Activated B cell treated with CpG ODN at 0.5 μM for 24 hours (primary cell): ENCODE results near the gene ZNF814. TPM values are rescaled to one million over a fixed set of nuclear protein-coding genes. Genes with fewer than 3 reads are reported as not detected.
"Not testable (repeated sequence)": the region's sequence is repeated elsewhere in the genome, so short reads cannot be mapped to it uniquely, and the experiment has no call there.

Experiments used
- ATAC-seq: fragments of 200-7000 bp; cut with Tn5 transposase; one replicate; pipeline ENCODE4 v1.10.0; 2021; ENCODE audit warnings: low read depth, mild to moderate bottlenecking, moderate library complexity
- CTCF ChIA-PET: fragments of 350-600 bp; sonication (Branson Sonifier 250); formaldehyde crosslinking; loops from one replicate; lab custom pipeline; 2021; ENCODE audit warnings: antibody characterized with exemption; lab: Charles Lee
- POLR2A ChIA-PET: fragments of 350-600 bp; sonication (Branson Sonifier 250); formaldehyde crosslinking; loops from one replicate; lab custom pipeline; 2021; ENCODE audit warnings: antibody characterized with exemption; lab: Charles Lee
- DNase-seq: peaks from one replicate; pipeline ENCODE4 v3.0.0; 2022
- H3K27ac Mint-ChIP-seq: one replicate; pipeline ENCODE4 v1.8.0; 2020; ENCODE audit warnings: mixed read lengths
- H3K27me3 Mint-ChIP-seq: one replicate; pipeline ENCODE4 v1.8.0; 2021; ENCODE audit warnings: mixed read lengths
- H3K36me3 Mint-ChIP-seq: one replicate; pipeline ENCODE4 v1.8.0; 2021; ENCODE audit warnings: low read depth, mixed read lengths
- H3K4me1 Mint-ChIP-seq: one replicate; pipeline ENCODE4 v1.8.0; 2021; ENCODE audit warnings: mixed read lengths
- H3K4me3 Mint-ChIP-seq: one replicate; pipeline ENCODE4 v1.8.0; 2020; ENCODE audit warnings: mild to moderate bottlenecking, mixed read lengths
- H3K9me3 Mint-ChIP-seq: one replicate; pipeline ENCODE4 v1.8.0; 2020; ENCODE audit warnings: mixed read lengths
- intact Hi-C: fragments of 100-400 bp; cut with micrococcal nuclease; formaldehyde crosslinking; loops from one replicate; pipeline ENCODE4 v1.15.1; 2024
- total RNA-seq: library from RNA; stranded (reverse); gene quantifications from 2 replicates; pipeline ENCODE4 v1.2.3, GENCODE V29; 2022
- TF ChIP-seq, protein P1 (sequence below): fragments of 200-600 bp; IDR thresholded peaks from one replicate; pipeline ENCODE4 v1.8.0; 2022; ENCODE audit warnings: antibody characterized with exemption, mild to moderate bottlenecking

ZNF814 gene
- total RNA-seq, 1 donor from 2014 or later: 84.0 TPM

DNA sequence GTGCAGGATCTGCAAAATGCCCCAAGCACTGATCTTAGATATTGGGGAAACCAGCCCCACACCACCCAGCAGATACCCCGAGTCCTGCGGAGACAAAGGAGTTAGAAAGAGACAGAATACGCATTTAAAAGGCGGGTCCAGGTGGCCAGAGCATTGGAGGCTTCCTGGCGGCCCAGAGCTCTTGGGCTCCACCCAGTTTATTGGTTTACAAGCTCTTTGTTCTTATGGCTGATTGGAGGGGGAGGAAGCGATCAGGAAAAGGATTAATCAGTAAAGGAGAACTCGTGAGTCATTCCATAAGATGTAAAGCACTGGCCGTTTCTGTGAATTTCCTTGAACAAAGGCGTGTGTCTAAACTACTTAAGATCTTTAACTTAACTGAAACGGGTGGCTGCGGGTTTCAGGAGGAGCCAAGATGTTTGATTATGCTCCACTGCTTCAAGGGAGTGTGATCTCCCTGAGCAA is 38.3 kb downstream of the ZNF814 start:
- H3K27ac Mint-ChIP-seq: peak overlapping the region; percentile 93

DNA sequence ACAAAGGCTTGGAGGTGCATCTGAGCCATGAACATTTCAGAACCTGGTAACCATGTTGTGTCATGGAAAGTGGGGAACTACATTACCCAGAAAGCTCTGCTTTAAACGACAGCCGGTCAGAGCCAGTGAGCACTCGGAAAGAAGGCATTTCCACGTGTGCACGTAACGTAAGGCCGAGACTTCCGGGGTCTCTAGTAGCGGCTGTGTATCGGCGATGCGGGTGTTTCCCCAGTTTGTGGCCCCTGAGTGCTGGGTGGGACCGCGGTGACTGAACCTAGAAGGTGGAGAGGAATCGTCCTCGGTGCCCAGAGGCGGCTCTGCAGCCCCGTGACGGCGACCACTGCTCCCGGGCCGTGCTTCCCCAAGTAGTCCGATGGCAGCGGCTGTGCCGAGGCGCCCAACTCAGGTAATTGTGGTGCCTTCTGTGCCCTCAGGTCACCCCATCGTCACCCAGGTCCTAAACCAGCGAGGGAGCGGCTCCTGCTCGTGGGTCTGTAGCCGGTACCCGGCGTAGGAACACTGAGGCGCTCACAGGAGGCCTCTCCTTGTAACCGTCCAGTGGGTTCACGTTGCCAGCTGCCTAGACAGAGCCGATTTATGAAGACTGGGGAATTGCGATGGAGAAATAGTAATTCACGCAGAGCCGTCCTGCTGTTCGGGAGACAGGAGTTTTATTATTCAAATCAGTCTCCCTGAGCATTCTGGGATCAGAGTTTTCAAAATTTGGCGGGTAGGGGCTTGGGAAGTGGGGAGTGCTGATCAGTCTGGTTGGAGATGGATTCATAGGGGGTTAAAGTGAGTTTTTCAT is 39.0 kb downstream of the ZNF814 start, which contains the start of gene ZNF587:
TSS of gene ZNF587 (plus strand) at position 194 of the 808 bp plus-strand sequence. CDS start at position 374, 180 bp downstream.
- CTCF ChIA-PET, H3K27me3 Mint-ChIP-seq: not testable (repeated sequence)
- peak within 1 kb of the TSS; percentile 95 for H3K4me3 Mint-ChIP-seq

More for the DNA sequence above, 38.3 kb downstream of the ZNF814 start:
- TF ChIP-seq, protein P1, sequence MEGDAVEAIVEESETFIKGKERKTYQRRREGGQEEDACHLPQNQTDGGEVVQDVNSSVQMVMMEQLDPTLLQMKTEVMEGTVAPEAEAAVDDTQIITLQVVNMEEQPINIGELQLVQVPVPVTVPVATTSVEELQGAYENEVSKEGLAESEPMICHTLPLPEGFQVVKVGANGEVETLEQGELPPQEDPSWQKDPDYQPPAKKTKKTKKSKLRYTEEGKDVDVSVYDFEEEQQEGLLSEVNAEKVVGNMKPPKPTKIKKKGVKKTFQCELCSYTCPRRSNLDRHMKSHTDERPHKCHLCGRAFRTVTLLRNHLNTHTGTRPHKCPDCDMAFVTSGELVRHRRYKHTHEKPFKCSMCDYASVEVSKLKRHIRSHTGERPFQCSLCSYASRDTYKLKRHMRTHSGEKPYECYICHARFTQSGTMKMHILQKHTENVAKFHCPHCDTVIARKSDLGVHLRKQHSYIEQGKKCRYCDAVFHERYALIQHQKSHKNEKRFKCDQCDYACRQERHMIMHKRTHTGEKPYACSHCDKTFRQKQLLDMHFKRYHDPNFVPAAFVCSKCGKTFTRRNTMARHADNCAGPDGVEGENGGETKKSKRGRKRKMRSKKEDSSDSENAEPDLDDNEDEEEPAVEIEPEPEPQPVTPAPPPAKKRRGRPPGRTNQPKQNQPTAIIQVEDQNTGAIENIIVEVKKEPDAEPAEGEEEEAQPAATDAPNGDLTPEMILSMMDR: no peak
- CTCF ChIA-PET: no interaction called here
- peaks cover 24% of the 10 kb centered on the region for H3K4me1 Mint-ChIP-seq
- peak overlapping the region; percentile 95 for H3K4me3 Mint-ChIP-seq
- H3K27me3 Mint-ChIP-seq: no peaks in the 10 kb centered on the region
- ATAC-seq (no peak), DNase-seq (no peak)
- intact Hi-C loops: no loop called here
- POLR2A ChIA-PET: interaction anchor here (1.5 to 2.2 kb wide), 3 partner anchors 31 to 123 kb away, joined by 7 to 12 read pairs (median 8); partner anchors contain the start of genes ZNF671 and ZNF776
- H3K36me3 Mint-ChIP-seq: peaks cover 31% of the 10 kb centered on the region
- no peaks in the 10 kb centered on the region for H3K9me3 Mint-ChIP-seq

DNA sequence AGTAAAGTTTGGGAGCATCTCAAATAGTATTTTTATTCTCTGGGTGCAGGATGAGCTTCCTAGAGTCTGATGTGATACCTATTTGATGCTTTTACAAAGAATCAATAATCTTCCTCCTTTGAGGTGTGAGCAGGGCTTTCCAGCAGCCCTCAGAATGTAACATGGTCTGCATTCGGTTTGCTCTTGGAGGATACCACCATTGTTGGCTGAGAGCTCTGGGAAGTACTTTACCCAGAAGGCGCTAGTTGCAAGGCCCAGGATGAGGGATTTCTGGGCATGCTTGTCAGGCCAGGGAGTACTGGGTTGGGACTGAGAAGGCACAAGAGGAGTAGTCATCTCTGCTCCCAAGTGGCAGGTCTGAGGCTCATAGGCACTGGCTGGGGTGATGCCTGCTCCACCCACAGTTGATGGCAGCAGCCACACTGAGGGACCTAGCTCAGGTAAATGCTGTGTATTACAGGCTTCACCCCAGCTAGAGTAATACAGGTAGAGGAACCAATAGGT is 39.6 kb downstream of the ZNF814 start:
- intact Hi-C loops: loop anchor here (1.0 kb wide), 1 partner anchor 306 kb away; no protein-coding TSS in a partner anchor
- H3K36me3 Mint-ChIP-seq: peaks cover 32% of the 10 kb centered on the region
- H3K27me3 Mint-ChIP-seq, H3K9me3 Mint-ChIP-seq, ATAC-seq, CTCF ChIA-PET, DNase-seq: not testable (repeated sequence)
- peak overlapping the region; percentile 95 for H3K4me3 Mint-ChIP-seq
- POLR2A ChIA-PET: interaction anchor here (0.6 to 2.2 kb wide), 7 partner anchors 30 to 460 kb away, joined by 3 to 12 read pairs (median 7); partner anchors contain the start of genes ZNF417, ZNF548, ZNF552 and ZNF606
- peak overlapping the region; percentile 93 for H3K27ac Mint-ChIP-seq
- H3K4me1 Mint-ChIP-seq: peaks cover 24% of the 10 kb centered on the region

More for the DNA sequence above, 39.0 kb downstream of the ZNF814 start, which contains the start of gene ZNF587:
- H3K9me3 Mint-ChIP-seq: not testable (repeated sequence)
- peak; percentile 97 for ATAC-seq
- DNase-seq: peak; percentile 68
- POLR2A ChIA-PET: interaction anchor here (0.6 to 2.2 kb wide), 7 partner anchors 30 to 460 kb away, joined by 3 to 12 read pairs (median 7); partner anchors contain the start of genes ZNF417, ZNF548, ZNF552 and ZNF606
- H3K4me1 Mint-ChIP-seq: peaks cover 24% of the 10 kb centered on the region
- peaks cover 32% of the 10 kb centered on the region for H3K36me3 Mint-ChIP-seq
- peak within 1 kb of the TSS; percentile 93 for H3K27ac Mint-ChIP-seq
- intact Hi-C loops: loop anchor here (1.0 kb wide), 1 partner anchor 305 kb away; no protein-coding TSS in a partner anchor

DNA sequence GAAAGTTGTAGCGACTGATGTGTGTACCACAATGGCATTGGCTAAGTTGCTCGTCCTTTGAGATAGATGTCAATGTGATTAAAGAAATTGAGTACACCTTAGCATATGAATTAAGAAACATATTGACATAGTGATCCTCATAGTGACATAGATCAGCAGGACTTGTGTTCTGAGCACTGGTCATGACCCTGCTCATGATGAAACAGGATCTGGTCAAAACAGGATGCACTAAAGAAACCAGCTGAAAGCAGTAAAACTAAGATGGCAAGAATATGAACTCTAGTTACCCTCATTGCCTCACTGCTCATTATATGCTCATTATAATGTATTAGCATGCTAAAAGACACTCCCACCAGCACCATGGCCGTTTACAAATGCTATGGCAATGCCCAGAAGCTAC is 41.7 kb downstream of the ZNF814 start:
- Mint-ChIP-seq H3K4me1 (peaks cover 24% of the 10 kb centered on the region), H3K36me3 (peaks cover 35% of the 10 kb centered on the region)
- H3K27me3 Mint-ChIP-seq, intact Hi-C loops, CTCF ChIA-PET, H3K9me3 Mint-ChIP-seq, ATAC-seq, H3K4me3 Mint-ChIP-seq, DNase-seq, H3K27ac Mint-ChIP-seq: not testable (repeated sequence)
- POLR2A ChIA-PET: interaction anchor here (0.6 kb wide), 1 partner anchor 78 kb away, joined by 9 read pairs; no protein-coding TSS in a partner anchor

DNA sequence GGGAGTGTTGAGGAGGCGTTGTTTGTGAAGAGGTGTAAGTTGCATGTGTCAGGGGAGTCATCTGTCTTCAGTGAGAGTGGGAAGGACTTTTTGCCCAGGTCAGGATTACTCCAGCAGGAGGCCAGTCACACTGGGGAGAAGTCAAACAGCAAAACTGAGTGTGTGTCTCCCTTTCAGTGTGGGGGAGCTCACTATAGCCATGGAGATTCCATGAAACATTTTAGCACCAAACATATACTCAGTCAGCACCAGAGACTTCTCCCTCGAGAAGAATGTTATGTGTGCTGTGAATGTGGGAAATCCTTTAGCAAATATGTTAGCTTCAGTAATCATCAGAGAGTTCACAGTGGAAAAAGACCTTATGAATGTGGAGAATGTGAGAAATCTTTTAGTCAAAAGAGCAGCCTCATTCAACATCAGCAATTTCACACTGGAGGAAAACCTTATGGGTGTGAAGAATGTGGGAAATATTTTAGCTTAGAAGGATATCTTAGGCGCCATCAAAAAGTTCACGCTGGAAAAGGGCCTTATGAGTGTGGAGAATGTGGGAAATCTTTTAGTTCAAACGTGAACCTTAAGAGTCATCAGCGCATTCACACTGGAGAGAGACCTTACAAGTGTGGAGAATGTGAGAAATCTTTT is 47.6 kb downstream of the ZNF814 start:
- Mint-ChIP-seq H3K9me3 (no peaks in the 10 kb centered on the region), H3K27me3 (no peaks in the 10 kb centered on the region), H3K4me3 (no peak overlapping the region), H3K36me3 (peaks cover 66% of the 10 kb centered on the region), H3K27ac (no peak overlapping the region), H3K4me1 (peaks cover 2% of the 10 kb centered on the region)
- ATAC-seq (no peak), DNase-seq (no peak)
- intact Hi-C loops: no loop called here
- ChIA-PET POLR2A (no interaction called here), CTCF (no interaction called here)
- TF ChIP-seq, protein P1: no peak

DNA sequence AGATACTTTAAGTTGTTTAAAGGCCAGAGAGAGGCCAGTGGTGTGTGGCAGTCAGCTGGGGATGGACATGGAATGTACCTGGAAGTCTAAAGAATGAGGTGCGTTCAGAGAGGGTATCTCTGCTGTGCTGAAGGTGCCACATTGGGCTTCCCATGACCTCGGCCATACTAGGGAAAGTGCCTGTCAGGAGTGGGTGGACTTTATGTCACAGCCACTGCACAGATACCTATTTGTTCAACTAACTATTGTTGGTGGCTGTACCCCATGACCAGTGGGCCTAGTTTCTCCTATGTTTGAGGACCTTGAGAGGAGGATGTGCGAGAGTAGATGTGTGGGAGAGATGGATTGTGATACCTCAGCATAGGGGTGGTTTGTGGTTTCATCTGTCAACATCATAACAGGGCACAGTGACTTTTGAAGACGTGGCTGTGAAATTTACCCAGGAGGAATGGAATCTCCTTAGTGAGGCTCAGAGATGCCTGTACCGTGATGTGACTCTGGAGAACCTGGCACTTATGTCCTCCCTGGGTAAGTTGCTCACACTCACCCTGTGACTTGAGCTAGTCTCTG is 50.1 kb downstream of the ZNF814 start:
- ATAC-seq, POLR2A ChIA-PET, intact Hi-C loops: not testable (repeated sequence)

DNA sequence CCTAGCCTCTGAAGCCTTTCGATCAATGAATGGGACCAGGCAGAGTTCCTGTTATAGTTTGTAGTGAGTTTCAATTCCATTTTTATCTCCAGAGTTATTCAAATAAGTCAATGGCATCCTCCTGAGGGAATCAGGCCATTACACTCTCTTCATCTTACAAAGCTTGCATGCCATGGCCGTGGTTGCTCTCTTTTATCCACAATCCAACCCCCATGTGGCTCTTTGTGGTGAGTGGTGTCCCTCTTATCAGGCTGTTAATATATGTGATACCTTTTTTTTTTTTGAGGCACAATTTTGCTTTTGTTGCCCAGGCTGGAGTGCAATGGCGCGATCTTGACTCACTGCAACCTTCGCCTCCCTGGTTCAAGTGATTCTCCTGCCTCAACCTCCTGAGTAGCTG is 51.8 kb downstream of the ZNF814 start:
- peaks cover 43% of the 10 kb centered on the region for H3K36me3 Mint-ChIP-seq
- H3K4me3 Mint-ChIP-seq, H3K27ac Mint-ChIP-seq, ATAC-seq, POLR2A ChIA-PET, H3K27me3 Mint-ChIP-seq, DNase-seq, intact Hi-C loops, H3K9me3 Mint-ChIP-seq, H3K4me1 Mint-ChIP-seq: not testable (repeated sequence)
- CTCF ChIA-PET: interaction anchor here (0.7 kb wide), 1 partner anchor 17 kb away, joined by 3 read pairs; no protein-coding TSS in a partner anchor

More for the DNA sequence above, 50.1 kb downstream of the ZNF814 start:
- H3K9me3 Mint-ChIP-seq, CTCF ChIA-PET, DNase-seq, H3K4me1 Mint-ChIP-seq, H3K27me3 Mint-ChIP-seq, H3K27ac Mint-ChIP-seq, H3K4me3 Mint-ChIP-seq: not testable (repeated sequence)
- H3K36me3 Mint-ChIP-seq: peaks cover 51% of the 10 kb centered on the region
